ENCODE measurements around the gene MICAL2.

GRCh38 chr11:12292766-12293165 is 182.4 kb downstream of the MICAL2 start:
- no peak for TF ChIP-seq TAF1 (IDR thresholded peaks at IDR 0.05; ENCODE audit: borderline replicate concordance, low read depth, low read length)
- no peak for TF ChIP-seq RAD21 (IDR thresholded peaks at IDR 0.05; ENCODE audit: insufficient read depth, low read depth, low read length)
- no peak for TF ChIP-seq SMAD5 (IDR thresholded peaks at IDR 0.05; ENCODE audit: low read depth)
- TF ChIP-seq TCF3 (IDR thresholded peaks at IDR 0.05; ENCODE audit: borderline replicate concordance, insufficient read depth, low read depth, low read length) = no peak
- no peak for TF ChIP-seq RFX5 (IDR thresholded peaks at IDR 0.05; ENCODE audit: low read depth, low read length)
- no peak for TF ChIP-seq ATF3 (IDR thresholded peaks at IDR 0.05; ENCODE audit: borderline replicate concordance, extremely low read depth, low read depth, low read length)
